Immature natural killer cell (primary cell): Measurements from ENCODE around the gene HLA-DQB1. TPM values are rescaled to one million over a fixed set of nuclear protein-coding genes. Genes with fewer than 3 reads are reported as not detected.
"Not testable (repeated sequence)": the region's sequence is repeated elsewhere in the genome, so short reads cannot be mapped to it uniquely, and the experiment has no call there.

Experiments
- DNase-seq, 3 donors: peaks; one replicate each; pipeline ENCODE4 v3.0.0; 2022; ENCODE audit warnings: mixed read lengths in 1 of 3
- H3K27ac Mint-ChIP-seq, 6 donors: one replicate each; pipeline ENCODE4 v1.8.0; 2020; ENCODE audit warnings: mixed read lengths in 6 of 6, mild to moderate bottlenecking in 5 of 6, inconsistent platforms in 4 of 6, moderate library complexity in 3 of 6
- H3K27me3 Mint-ChIP-seq, 3 donors: one replicate each; pipeline ENCODE4 v1.8.0; 2020 to 2021; ENCODE audit warnings: low read depth in 3 of 3, mild to moderate bottlenecking in 3 of 3, mixed read lengths in 3 of 3, moderate library complexity in 3 of 3, inconsistent platforms in 1 of 3
- H3K36me3 Mint-ChIP-seq, 3 donors: one replicate each; pipeline ENCODE4 v1.8.0; 2020; ENCODE audit warnings: mixed read lengths in 3 of 3, inconsistent platforms in 2 of 3, mild to moderate bottlenecking in 2 of 3
- H3K4me1 Mint-ChIP-seq, 2 donors: one replicate each; pipeline ENCODE4 v1.8.0; 2020; ENCODE audit warnings: inconsistent platforms in 2 of 2, mild to moderate bottlenecking in 2 of 2, mixed read lengths in 2 of 2, moderate library complexity in 1 of 2
- H3K4me3 Mint-ChIP-seq, 5 donors: one replicate each; pipeline ENCODE4 v1.8.0; 2020; ENCODE audit warnings: mild to moderate bottlenecking in 5 of 5, mixed read lengths in 5 of 5, inconsistent platforms in 3 of 5, moderate library complexity in 3 of 5
- H3K9me3 Mint-ChIP-seq, 6 donors: one replicate each; pipeline ENCODE4 v1.8.0; 2020; ENCODE audit warnings: mild to moderate bottlenecking in 6 of 6, mixed read lengths in 6 of 6, inconsistent platforms in 4 of 6, moderate library complexity in 3 of 6
- polyA plus RNA-seq, 3 donors: library from polyadenylated mRNA; unstranded; fragments of 300-500 nt; fragmentation: Illumina TruSeq; gene quantifications; one replicate each; pipeline ENCODE4 v1.2.3, GENCODE V29; 2021

Gene HLA-DQB1
- polyA plus RNA-seq, 3 donors from 2014 or later = 2.5 to 105 (median 74.9) TPM

DNA sequence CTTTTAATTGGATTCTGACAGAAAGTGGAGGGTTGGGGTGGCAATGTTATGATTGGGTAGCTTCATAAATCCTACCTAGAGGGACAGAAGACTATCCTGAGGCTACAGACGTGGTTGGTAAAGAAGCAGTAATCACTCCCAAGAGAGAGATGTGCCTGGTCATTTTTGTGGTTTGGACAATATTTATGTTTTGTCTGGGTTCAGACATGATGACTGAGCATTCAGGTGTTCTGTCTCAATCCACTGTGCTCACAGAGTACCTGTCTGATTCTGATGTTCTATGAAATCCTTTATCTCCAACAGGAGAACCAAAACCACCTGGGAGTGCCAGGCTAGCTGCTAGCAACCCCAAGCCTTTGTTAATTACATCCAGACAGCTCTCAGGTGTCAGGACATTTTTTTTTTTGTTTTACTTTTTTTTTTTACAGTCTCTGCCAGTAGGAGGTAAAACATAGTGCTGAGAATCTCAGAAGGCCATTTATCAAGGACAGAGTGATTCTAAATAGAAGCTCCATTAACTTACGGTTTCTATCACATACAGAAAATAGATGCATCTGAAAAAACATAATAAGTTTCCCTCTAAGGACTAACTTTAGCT lies 30.8 kb downstream of the HLA-DQB1 start:
- no peak for DNase-seq
- Mint-ChIP-seq H3K27ac (peak overlapping the region in 1 of 6 donors; percentile 46), H3K9me3 (no peaks in the 10 kb centered on the region), H3K27me3 (peaks cover 1 to 17% (median 15%) of the 10 kb centered on the region in 3 donors), H3K4me1 (peaks cover under 1 to 7% of the 10 kb centered on the region in 2 donors), H3K4me3 (no peak overlapping the region), H3K36me3 (peaks cover 0 to 4% (median 0%) of the 10 kb centered on the region in 3 donors)

DNA sequence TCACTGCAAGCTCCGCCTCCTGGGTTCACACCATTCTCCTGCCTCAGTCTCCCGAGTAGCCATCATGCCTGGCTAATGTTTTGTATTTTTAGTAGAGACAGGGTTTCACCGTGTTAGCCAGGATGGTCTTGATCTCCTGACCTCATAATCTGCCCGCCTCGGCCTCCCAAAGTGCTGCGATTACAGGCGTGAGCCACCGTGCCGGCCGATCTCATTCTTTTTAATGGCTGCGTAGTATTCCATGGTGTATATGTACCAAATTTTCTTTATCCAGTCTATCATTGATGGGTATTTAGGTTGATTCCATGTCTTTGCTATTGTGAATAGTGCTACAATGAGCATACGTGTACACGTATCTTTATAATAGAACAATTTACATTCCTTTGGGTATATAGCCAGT lies 36.7 kb downstream of the HLA-DQB1 start:
- H3K27ac Mint-ChIP-seq = peak overlapping the region in 1 of 6 donors; percentile 13

GRCh38 chr6:32627831-32628230 lies 38.6 kb downstream of the HLA-DQB1 start:
- Mint-ChIP-seq H3K4me1 (peaks cover 24 to 33% of the 10 kb centered on the region in 2 donors), H3K9me3 (no peaks in the 10 kb centered on the region), H3K4me3 (no peak overlapping the region), H3K27ac (peak overlapping the region in 4 of 6 donors; percentile 45 to 93 (median 78)), H3K27me3 (peaks cover 3 to 9% (median 4%) of the 10 kb centered on the region in 3 donors), H3K36me3 (no peaks in the 10 kb centered on the region)
- peak in 2 of 3 donors; percentile 40 to 46 for DNase-seq

More for the DNA sequence above, 36.7 kb downstream of the HLA-DQB1 start:
- not testable (repeated sequence) for H3K4me3 Mint-ChIP-seq, H3K9me3 Mint-ChIP-seq, H3K27me3 Mint-ChIP-seq, DNase-seq, H3K36me3 Mint-ChIP-seq
- peaks cover 14 to 15% of the 10 kb centered on the region in 2 donors for H3K4me1 Mint-ChIP-seq

DNA sequence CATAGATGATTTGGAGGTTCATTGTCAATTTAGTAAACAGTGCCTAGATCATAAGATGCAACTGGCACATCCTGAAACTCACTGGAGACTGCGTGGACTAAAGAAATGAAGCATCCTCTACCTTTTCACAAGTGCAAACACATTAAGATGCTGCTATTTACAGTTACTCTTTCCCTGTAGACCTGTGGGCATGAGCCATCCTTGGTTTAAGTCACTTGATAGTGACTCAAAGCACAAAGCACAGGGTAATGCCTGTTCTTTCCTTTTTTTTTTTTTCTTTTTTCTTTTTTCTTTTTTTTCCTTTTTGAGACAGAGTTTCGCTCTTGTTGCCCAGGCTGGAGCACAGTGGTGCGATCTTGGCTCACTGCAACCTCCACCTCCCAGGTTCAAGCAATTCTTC lies 39.2 kb downstream of the HLA-DQB1 start:
- no peaks in the 10 kb centered on the region for H3K36me3 Mint-ChIP-seq
- no peak overlapping the region for H3K4me3 Mint-ChIP-seq
- DNase-seq = no peak
- peaks cover 3 to 11% (median 4%) of the 10 kb centered on the region in 3 donors for H3K27me3 Mint-ChIP-seq
- no peaks in the 10 kb centered on the region for H3K9me3 Mint-ChIP-seq
- peak overlapping the region in 1 of 6 donors; percentile 30 for H3K27ac Mint-ChIP-seq
- peaks cover 30 to 38% of the 10 kb centered on the region in 2 donors for H3K4me1 Mint-ChIP-seq

DNA sequence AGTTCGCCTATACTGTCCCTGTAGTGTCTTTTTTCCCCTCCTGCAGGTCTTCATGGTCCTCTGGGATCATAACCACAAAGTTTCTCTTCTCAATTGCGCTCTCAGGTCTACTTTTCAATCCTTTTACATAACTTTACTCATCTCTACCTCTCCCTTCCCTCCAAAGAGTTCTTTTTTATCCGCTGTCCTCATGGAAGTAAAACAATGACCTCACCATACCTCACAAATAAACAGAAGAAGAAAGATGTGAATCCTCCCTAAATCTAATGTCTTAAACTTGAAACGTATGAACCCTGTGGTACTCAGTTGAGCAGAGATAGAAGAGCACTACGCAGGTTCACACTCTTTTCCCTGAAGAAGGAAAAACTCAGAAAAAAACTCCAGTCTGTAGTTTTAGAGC lies 41.3 kb downstream of the HLA-DQB1 start:
- peaks cover 5 to 9% (median 5%) of the 10 kb centered on the region in 3 donors for H3K27me3 Mint-ChIP-seq
- DNase-seq = no peak
- no peaks in the 10 kb centered on the region for H3K36me3 Mint-ChIP-seq
- H3K9me3 Mint-ChIP-seq = no peaks in the 10 kb centered on the region
- peak overlapping the region in 4 of 6 donors; percentile 8 to 89 (median 54) for H3K27ac Mint-ChIP-seq
- H3K4me3 Mint-ChIP-seq = peak overlapping the region in 2 of 5 donors; percentile 20 to 24
- peaks cover 40 to 46% of the 10 kb centered on the region in 2 donors for H3K4me1 Mint-ChIP-seq

DNA sequence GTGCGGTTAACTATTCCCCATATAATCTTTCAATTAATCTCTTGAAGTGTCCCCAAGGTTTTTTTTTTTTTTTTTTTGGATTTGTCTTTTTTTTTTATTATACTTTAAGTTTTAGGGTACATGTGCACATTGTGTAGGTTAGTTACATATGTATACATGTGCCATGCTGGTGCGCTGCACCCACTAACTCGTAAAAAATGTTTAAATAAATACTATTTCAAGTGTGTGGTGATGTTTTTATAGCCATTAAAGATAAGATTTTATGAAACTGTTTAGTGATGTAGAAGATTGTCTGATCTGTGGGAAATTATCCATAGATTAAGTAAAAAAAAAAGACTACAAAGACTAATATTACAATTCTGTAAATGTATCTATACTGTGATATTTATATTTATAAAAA lies 41.9 kb downstream of the HLA-DQB1 start:
- Mint-ChIP-seq H3K4me3 (peak overlapping the region in 1 of 5 donors; percentile 60), H3K9me3 (no peaks in the 10 kb centered on the region), H3K36me3 (no peaks in the 10 kb centered on the region), H3K27ac (peak overlapping the region in 5 of 6 donors; percentile 24 to 96 (median 95)), H3K4me1 (peaks cover 40 to 46% of the 10 kb centered on the region in 2 donors), H3K27me3 (peaks cover 5 to 6% (median 5%) of the 10 kb centered on the region in 3 donors)
- no peak for DNase-seq

- Mint-ChIP-seq H3K9me3 (no peaks in the 10 kb centered on the region), H3K27ac (peak overlapping the region; percentile 94 to 99 (median 96)), H3K4me1 (peaks cover 40 to 46% of the 10 kb centered on the region in 2 donors), H3K27me3 (peaks cover 5 to 6% (median 6%) of the 10 kb centered on the region in 3 donors), H3K36me3 (no peaks in the 10 kb centered on the region), H3K4me3 (peak overlapping the region in 4 of 5 donors; percentile 31 to 72 (median 63))
- DNase-seq = peak in 2 of 3 donors; percentile 26 to 28
These were observed 42.8 kb downstream of the HLA-DQB1 start for GRCh38 chr6:32623693-32624092.

- peak overlapping the region; percentile 49 to 79 (median 68) for H3K4me3 Mint-ChIP-seq
- DNase-seq = peak; percentile 90 to 92 (median 91)
- peaks cover 0 to 4% (median 0%) of the 10 kb centered on the region in 3 donors for H3K36me3 Mint-ChIP-seq
- peak overlapping the region; percentile 94 to 99 (median 96) for H3K27ac Mint-ChIP-seq
- H3K9me3 Mint-ChIP-seq = peaks cover 0 to 4% (median 1%) of the 10 kb centered on the region in 6 donors
- peaks cover 5 to 8% (median 6%) of the 10 kb centered on the region in 3 donors for H3K27me3 Mint-ChIP-seq
- H3K4me1 Mint-ChIP-seq = peaks cover 36 to 41% of the 10 kb centered on the region in 2 donors
These were observed 43.7 kb downstream of the HLA-DQB1 start for GRCh38 chr6:32622545-32623401.

GRCh38 chr6:32621372-32621771 lies 45.1 kb downstream of the HLA-DQB1 start:
- peak overlapping the region in 1 of 5 donors; percentile 32 for H3K4me3 Mint-ChIP-seq

DNA sequence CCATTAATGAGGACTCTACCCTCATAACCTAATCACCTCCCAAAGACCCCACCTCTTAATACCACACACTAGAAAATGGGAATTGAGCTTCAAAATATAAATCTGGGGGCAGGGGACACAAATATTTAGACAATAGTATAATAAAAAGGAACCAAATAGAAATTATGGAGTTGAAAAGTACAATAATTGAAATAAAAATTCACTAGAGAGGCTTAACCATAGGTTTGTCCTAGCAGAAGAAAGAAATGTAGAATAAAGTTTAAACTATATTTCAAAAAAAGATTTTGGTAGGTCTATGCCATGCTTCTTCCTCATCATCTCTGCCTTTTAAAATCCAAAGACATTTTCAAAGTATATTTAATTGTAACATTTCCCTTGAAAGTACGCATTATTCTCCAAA lies 48.7 kb downstream of the HLA-DQB1 start:
- Mint-ChIP-seq H3K27ac (no peak overlapping the region), H3K4me3 (no peak overlapping the region), H3K27me3 (peaks cover under 1 to 4% (median 2%) of the 10 kb centered on the region in 3 donors), H3K4me1 (peaks cover 18 to 25% of the 10 kb centered on the region in 2 donors), H3K9me3 (peaks cover 0 to 4% (median 1%) of the 10 kb centered on the region in 6 donors), H3K36me3 (peaks cover 0 to 4% (median 0%) of the 10 kb centered on the region in 3 donors)
- DNase-seq = no peak

More at GRCh38 chr6:32621372-32621771, 45.1 kb downstream of the HLA-DQB1 start:
- no peak for DNase-seq
- H3K27ac Mint-ChIP-seq = peak overlapping the region in 5 of 6 donors; percentile 14 to 95 (median 55)
- peaks cover 0 to 4% (median 1%) of the 10 kb centered on the region in 6 donors for H3K9me3 Mint-ChIP-seq
- peaks cover 34 to 38% of the 10 kb centered on the region in 2 donors for H3K4me1 Mint-ChIP-seq
- H3K36me3 Mint-ChIP-seq = peaks cover 0 to 4% (median 0%) of the 10 kb centered on the region in 3 donors
- peaks cover 5 to 8% (median 6%) of the 10 kb centered on the region in 3 donors for H3K27me3 Mint-ChIP-seq

DNA sequence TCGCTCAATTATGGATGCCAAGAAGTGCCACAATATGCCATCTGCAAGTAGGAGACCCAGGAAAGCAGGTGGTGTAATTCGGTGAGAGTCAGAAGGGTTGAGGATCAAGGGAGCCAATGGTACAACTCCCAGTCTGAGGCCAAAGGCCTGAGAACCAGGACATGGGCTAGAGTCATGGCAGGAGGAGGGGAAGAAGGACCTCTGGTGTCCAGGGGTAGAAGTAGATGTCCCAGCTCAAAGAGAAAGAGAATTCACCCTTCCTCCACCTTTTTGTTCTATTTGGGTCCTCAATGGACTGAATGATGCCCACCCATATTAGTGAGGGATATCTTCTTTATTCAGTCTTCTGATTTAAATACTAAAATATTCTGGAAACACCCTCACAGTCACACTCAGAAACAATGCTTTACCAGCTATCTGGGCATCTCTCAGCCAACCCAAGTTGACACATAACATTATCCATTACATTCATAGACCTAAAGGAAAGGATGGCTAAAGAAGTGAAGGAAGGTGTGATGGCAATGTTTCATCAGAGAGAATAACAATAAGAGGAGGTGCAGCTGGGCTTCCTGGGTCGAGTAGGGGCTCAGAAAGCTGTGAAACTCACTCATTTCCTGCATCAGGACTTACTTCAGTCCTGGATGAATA lies 50.4 kb downstream of the HLA-DQB1 start:
- Mint-ChIP-seq H3K27ac (peak overlapping the region in 1 of 6 donors; percentile 17), H3K27me3 (peaks cover 0 to 3% (median 3%) of the 10 kb centered on the region in 3 donors), H3K4me1 (peaks cover 5 to 10% of the 10 kb centered on the region in 2 donors), H3K9me3 (peaks cover 0 to 4% (median 1%) of the 10 kb centered on the region in 6 donors), H3K4me3 (no peak overlapping the region), H3K36me3 (peaks cover 0 to 4% (median 0%) of the 10 kb centered on the region in 3 donors)
- no peak for DNase-seq

DNA sequence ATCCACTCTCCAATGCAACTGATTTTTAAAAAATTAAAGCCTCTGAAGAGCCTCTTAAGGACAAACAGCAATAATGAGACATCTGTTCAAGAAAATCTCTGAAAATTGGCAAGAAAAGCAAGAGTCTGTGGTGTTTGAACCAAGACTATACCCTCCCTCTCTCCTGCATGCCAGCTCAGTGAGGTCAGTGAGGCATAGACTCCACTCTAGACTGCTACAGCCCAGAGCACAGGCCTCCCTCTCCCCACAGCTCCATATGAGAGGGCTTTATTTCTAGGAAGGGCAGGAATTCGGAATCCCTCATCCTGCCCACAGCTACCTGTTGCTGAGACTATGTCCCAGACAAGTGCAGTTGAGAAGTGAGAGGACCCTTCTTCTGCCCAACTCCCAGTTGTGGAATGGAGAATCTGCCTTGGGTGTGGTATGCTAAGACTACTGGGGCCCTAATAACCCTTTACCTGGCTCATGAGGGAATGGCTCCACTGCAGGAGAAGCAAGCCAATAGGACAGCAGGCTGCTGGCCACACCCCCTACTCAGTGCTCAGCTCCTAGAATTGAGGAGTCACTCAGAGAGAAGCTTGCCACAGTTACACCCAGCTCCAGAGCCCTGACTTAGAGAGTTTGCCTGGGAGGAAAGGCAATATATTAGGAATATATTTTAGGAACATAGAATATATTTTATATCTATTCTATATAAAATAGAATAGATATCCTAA lies 51.9 kb downstream of the HLA-DQB1 start:
- Mint-ChIP-seq H3K27ac (no peak overlapping the region), H3K27me3 (peaks cover 0 to 3% (median 3%) of the 10 kb centered on the region in 3 donors), H3K36me3 (peaks cover 0 to 4% (median 0%) of the 10 kb centered on the region in 3 donors), H3K9me3 (peaks cover 0 to 4% (median 1%) of the 10 kb centered on the region in 6 donors), H3K4me1 (peaks cover 5 to 9% of the 10 kb centered on the region in 2 donors), H3K4me3 (no peak overlapping the region)
- DNase-seq = no peak
